RKO (cell line): Measurements from ENCODE around the gene ETV2.
A peak's percentile ranks its signal among the peaks of the same experiment; 100 is the strongest.
"Not testable (repeated sequence)": the region's sequence is repeated elsewhere in the genome, so short reads cannot be mapped to it uniquely, and the experiment has no call there.

ENCODE experiments used
- DNase-seq: peaks from one replicate; pipeline ENCODE4 v3.0.0-alpha.2; 2016; ENCODE audit warnings: low spot score

Gene ETV2

GRCh38 chr19:35657904-35658700, 16.6 kb downstream of the ETV2 start:
- DNase-seq, result peak; percentile 50

- no peak for DNase-seq
Measured at GRCh38 chr19:35661995-35662340, 20.4 kb downstream of the ETV2 start.

GRCh38 chr19:35663981-35664380, 22.4 kb downstream of the ETV2 start:
- no peak for DNase-seq

GRCh38 chr19:35665157-35665556, 23.6 kb downstream of the ETV2 start:
- no peak for DNase-seq

- no peak for DNase-seq
Measured at GRCh38 chr19:35665604-35666003, 24.1 kb downstream of the ETV2 start.

- DNase-seq, result no peak
Measured at GRCh38 chr19:35666251-35666913, 24.8 kb downstream of the ETV2 start, which contains the start of gene UPK1A. TSS of gene UPK1A (plus strand) at chr19:35666517. CDS start at chr19:35666813, 296 bp downstream.

GRCh38 chr19:35669566-35669965, 28.0 kb downstream of the ETV2 start:
- DNase-seq, result no peak

GRCh38 chr19:35669974-35670373, 28.4 kb downstream of the ETV2 start:
- no peak for DNase-seq

GRCh38 chr19:35670686-35671085, 29.1 kb downstream of the ETV2 start:
- DNase-seq, result no peak

GRCh38 chr19:35671818-35672217, 30.3 kb downstream of the ETV2 start:
- DNase-seq, result no peak

- DNase-seq, result no peak
Measured at GRCh38 chr19:35673121-35673804, 31.7 kb downstream of the ETV2 start.

- no peak for DNase-seq
Measured at GRCh38 chr19:35675589-35676140, 34.1 kb downstream of the ETV2 start.

GRCh38 chr19:35689836-35690235, 48.3 kb downstream of the ETV2 start:
- DNase-seq, result no peak

- not testable (repeated sequence) for DNase-seq
Measured at GRCh38 chr19:35691106-35691505, 49.6 kb downstream of the ETV2 start.

GRCh38 chr19:35692010-35692409, 50.5 kb downstream of the ETV2 start:
- DNase-seq, result no peak

- DNase-seq, result no peak
Measured at GRCh38 chr19:35693422-35693821, 51.9 kb downstream of the ETV2 start.

GRCh38 chr19:35693835-35694599, 52.5 kb downstream of the ETV2 start:
- DNase-seq, result peak; percentile 88
